Sigmoid colon (tissue), 4 donors: Measurements from ENCODE around the gene IL36G.

Experiments used
- CTCF ChIP-seq, 4 experiments: fragments of 450-650 bp in 3 of 4; fragments of 200-600 bp in 1 of 4; IDR thresholded peaks; one replicate each; pipeline ENCODE4 v1.5.1; 2016 to 2019; ENCODE audit warnings: antibody characterized with exemption in 4 of 4, mild to moderate bottlenecking in 3 of 4, moderate library complexity in 2 of 4
- EP300 ChIP-seq, 4 donors: sonication (generic); formaldehyde crosslinking; IDR thresholded peaks; one replicate each; pipeline ENCODE4 v1.6.1; 2017; ENCODE audit warnings: antibody characterized with exemption in 4 of 4
- POLR2A ChIP-seq, 2 donors: fragments of 450-650 bp; IDR thresholded peaks; one replicate each; pipeline ENCODE4 v1.6.1; 2016; ENCODE audit warnings: antibody characterized with exemption in 2 of 2, mild to moderate bottlenecking in 2 of 2, moderate library complexity in 2 of 2

DNA sequence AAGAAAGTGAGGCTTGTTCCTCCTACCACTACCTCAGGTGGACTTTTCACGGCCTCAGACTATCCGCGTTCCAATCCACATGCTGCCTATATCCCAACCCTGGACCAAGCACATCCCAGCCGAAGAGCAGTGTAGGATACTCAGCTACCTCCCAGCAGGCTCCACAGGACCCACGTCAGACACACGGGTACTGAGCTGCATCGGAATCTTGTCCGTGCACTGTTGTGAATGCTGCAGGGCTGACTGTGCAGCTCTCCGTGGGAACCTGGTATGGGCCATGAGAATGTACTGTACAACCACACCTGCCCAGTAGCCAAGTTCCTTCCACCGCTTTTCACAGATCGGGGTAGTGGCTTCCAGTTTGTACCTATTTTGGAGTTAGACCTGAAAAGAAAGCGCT is 44.5 kb upstream of the IL36G start:
- TF ChIP-seq CTCF (IDR thresholded peaks at IDR 0.05) (no peak), POLR2A (IDR thresholded peaks at IDR 0.05) (no peak), EP300 (IDR thresholded peaks at IDR 0.05) (no peak)
